Vagina (tissue), 2 donors: ENCODE data around the gene SERPINF2. TPM values are rescaled to one million over a fixed set of nuclear protein-coding genes. Genes with fewer than 3 reads are reported as not detected.
A peak's percentile ranks its signal among the peaks of the same experiment; 100 is the strongest.

Experiments
- DNase-seq, 2 donors: peaks; one replicate each; pipeline ENCODE4 v3.0.0-alpha.2; 2017; ENCODE audit errors: extremely low spot score in 2 of 2
- H3K27ac ChIP-seq: fragments of 200-600 bp; sonication (generic); one replicate; pipeline ENCODE4 v1.5.1; 2019
- H3K27me3 ChIP-seq: fragments of 200-600 bp; sonication (generic); one replicate; pipeline ENCODE4 v1.5.1; 2019
- H3K36me3 ChIP-seq, 2 donors: fragments of 200-600 bp; sonication (generic); one replicate each; pipeline ENCODE4 v1.5.1; 2017 to 2019
- H3K4me1 ChIP-seq: fragments of 200-600 bp; sonication (generic); one replicate; pipeline ENCODE4 v1.5.1; 2019
- H3K4me3 ChIP-seq, 2 donors: fragments of 200-600 bp; sonication (generic); 1 replicate in 1 of 2; 2 replicates in 1 of 2; pipeline ENCODE4 v1.5.1; 2016 to 2019
- H3K9me3 ChIP-seq: fragments of 200-600 bp; sonication (generic); one replicate; pipeline ENCODE4 v1.5.1; 2019
- POLR2A ChIP-seq, 2 donors: fragments of 450-650 bp; IDR thresholded peaks; one replicate each; pipeline ENCODE4 v1.6.1; 2017; ENCODE audit warnings: antibody characterized with exemption in 2 of 2, mild to moderate bottlenecking in 2 of 2, moderate library complexity in 2 of 2
- POLR2AphosphoS5 ChIP-seq, 2 donors: sonication (generic); formaldehyde crosslinking; IDR thresholded peaks; one replicate each; pipeline ENCODE4 v1.9.0; 2017; ENCODE audit warnings: antibody characterized with exemption in 2 of 2, mild to moderate bottlenecking in 2 of 2, low read depth in 1 of 2; ENCODE audit not compliant: insufficient read depth in 1 of 2
- intact Hi-C: fragments of 100-400 bp; cut with DNase I; formaldehyde crosslinking; loops from one replicate; pipeline ENCODE4 v1.15.1; 2023
- total RNA-seq: library from RNA; depleted of rRNA; stranded (reverse); fragments of >200 nt; gene quantifications from one replicate; pipeline ENCODE4 v1.2.3, GENCODE V29; 2016
- TF ChIP-seq, protein P1 (sequence below), 3 experiments: fragments of 450-650 bp in 2 of 3; fragments of 200-600 bp in 1 of 3; sonication (generic) in 1 of 3; IDR thresholded peaks; one replicate each; pipeline ENCODE4 v1.5.1; 2017 to 2019; ENCODE audit warnings: antibody characterized with exemption in 3 of 3, mild to moderate bottlenecking in 2 of 3, moderate library complexity in 2 of 3

Gene SERPINF2
- total RNA-seq, 1 donor from 2014 or later = 23.8 TPM

DNA sequence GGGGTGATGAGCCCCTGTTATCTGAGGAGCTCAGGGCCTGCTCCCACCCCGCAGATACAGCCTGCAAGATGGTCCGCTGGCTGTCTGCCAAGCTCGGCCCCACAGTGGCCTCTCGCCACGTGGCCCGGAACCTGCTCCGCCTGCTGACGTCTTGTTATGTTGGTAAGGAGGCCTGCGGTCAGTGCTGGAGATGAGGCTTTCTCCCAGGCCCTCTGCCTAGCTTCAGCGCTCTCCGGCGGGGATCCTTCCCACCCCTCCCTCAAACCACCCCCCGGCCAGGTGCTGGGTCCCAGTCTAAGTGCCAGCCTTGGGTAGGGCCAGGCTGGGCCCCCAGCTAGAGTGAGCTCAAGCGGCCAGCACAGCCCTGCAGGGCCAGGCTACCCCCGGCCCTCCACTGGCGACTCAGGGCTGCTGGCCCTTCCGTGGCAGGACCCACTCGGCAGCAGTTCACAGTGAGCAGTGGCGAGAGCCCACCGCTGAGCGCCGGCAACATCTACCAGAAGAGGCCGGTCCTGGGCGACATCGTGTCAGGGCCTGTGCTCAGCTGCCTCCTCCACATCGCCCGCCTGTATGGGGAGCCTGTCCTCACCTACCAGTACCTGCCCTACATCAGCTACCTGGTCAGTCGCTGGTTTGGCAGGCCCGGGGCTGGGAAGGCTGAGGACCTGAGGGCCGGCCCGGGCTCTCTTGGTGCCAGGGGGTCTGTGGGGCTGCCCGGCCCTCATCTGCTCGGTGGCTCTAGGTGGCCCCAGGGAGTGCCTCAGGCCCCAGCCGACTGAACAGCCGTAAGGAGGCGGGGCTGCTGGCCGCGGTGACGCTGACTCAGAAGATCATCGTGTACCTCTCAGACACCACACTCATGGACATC, 12.1 kb upstream of the SERPINF2 start:
- Histone ChIP-seq H3K4me1 (peaks cover 61% of the 10 kb centered on the region), H3K4me3 (peak overlapping the region; percentile 32), H3K36me3 (peaks cover 0 to 42% of the 10 kb centered on the region in 2 donors), H3K27ac (peak overlapping the region; percentile 98), H3K27me3 (no peaks in the 10 kb centered on the region), H3K9me3 (no peaks in the 10 kb centered on the region)
- DNase-seq = peak in 1 of 2 donors; percentile 97
- intact Hi-C loops = no loop called here
- peak in 1 of 2 donors; percentile 44 for TF ChIP-seq POLR2A (IDR thresholded peaks at IDR 0.05)
- peak in 1 of 2 donors; percentile 73 for TF ChIP-seq POLR2AphosphoS5 (IDR thresholded peaks at IDR 0.05; ENCODE audit: insufficient read depth in 1 of 2, low read depth in 1 of 2)
- TF ChIP-seq, protein P1, sequence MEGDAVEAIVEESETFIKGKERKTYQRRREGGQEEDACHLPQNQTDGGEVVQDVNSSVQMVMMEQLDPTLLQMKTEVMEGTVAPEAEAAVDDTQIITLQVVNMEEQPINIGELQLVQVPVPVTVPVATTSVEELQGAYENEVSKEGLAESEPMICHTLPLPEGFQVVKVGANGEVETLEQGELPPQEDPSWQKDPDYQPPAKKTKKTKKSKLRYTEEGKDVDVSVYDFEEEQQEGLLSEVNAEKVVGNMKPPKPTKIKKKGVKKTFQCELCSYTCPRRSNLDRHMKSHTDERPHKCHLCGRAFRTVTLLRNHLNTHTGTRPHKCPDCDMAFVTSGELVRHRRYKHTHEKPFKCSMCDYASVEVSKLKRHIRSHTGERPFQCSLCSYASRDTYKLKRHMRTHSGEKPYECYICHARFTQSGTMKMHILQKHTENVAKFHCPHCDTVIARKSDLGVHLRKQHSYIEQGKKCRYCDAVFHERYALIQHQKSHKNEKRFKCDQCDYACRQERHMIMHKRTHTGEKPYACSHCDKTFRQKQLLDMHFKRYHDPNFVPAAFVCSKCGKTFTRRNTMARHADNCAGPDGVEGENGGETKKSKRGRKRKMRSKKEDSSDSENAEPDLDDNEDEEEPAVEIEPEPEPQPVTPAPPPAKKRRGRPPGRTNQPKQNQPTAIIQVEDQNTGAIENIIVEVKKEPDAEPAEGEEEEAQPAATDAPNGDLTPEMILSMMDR (IDR thresholded peaks at IDR 0.05) = no peak

DNA sequence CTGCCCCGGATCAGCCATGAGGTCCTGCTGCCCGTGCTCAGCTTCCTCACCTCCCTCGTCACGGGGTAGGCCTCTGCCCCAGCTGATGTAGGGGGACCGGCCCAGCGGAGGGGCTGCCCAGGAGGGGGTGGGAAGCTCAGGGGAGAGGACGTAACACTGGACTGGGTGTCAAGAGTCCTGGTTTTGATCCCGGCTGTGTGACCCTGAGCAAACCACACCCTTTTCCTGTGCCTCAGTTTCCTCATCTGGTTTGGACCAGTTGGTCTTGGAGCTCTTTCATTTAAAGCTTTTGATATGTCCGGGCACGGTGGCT, 11.5 kb upstream of the SERPINF2 start:
- no peaks in the 10 kb centered on the region for H3K27me3 ChIP-seq
- DNase-seq = no peak
- intact Hi-C loops = no loop called here
- TF ChIP-seq POLR2AphosphoS5 (IDR thresholded peaks at IDR 0.05; ENCODE audit: insufficient read depth in 1 of 2, low read depth in 1 of 2) = peak in 1 of 2 donors; percentile 88
- TF ChIP-seq POLR2A (IDR thresholded peaks at IDR 0.05) = peak in 1 of 2 donors; percentile 28
- TF ChIP-seq, protein P1 (IDR thresholded peaks at IDR 0.05) = no peak
- peaks cover 0 to 37% of the 10 kb centered on the region in 2 donors for H3K36me3 ChIP-seq
- no peaks in the 10 kb centered on the region for H3K9me3 ChIP-seq
- peaks cover 61% of the 10 kb centered on the region for H3K4me1 ChIP-seq
- peak overlapping the region; percentile 98 for H3K27ac ChIP-seq
- peak overlapping the region; percentile 32 for H3K4me3 ChIP-seq

DNA sequence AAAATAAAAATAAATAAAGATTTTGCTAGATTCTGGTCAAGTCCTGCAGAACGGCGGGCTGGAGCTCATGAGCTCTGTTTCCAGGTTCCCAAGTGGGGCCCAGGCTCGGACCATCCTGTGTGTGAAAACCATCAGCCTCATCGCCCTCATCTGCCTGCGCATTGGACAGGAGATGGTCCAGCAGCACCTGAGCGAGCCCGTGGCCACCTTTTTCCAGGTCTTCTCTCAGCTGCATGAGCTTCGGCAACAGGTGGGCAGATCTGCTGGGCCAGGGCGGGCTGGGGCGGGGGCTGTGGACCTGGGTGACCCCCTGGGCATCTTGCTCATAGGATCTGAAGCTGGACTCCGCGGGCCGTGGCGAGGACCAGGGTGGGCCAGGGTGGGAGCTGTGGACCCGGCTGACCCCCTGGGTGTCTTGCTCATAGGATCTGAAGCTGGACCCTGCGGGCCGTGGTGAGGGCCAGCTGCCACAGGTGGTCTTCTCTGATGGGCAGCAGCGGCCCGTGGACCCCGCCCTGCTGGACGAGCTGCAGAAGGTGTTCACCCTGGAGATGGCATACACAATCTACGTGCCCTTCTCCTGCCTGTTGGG, 10.3 kb upstream of the SERPINF2 start:
- no peak overlapping the region for H3K4me3 ChIP-seq
- H3K36me3 ChIP-seq = peaks cover 0 to 25% of the 10 kb centered on the region in 2 donors
- no peak for DNase-seq
- intact Hi-C loops = no loop called here
- no peaks in the 10 kb centered on the region for H3K9me3 ChIP-seq
- peaks cover 61% of the 10 kb centered on the region for H3K4me1 ChIP-seq
- H3K27me3 ChIP-seq = no peaks in the 10 kb centered on the region
- peak overlapping the region; percentile 20 for H3K27ac ChIP-seq
- TF ChIP-seq, protein P1 (IDR thresholded peaks at IDR 0.05) = no peak
- TF ChIP-seq POLR2A (IDR thresholded peaks at IDR 0.05) (no peak), POLR2AphosphoS5 (IDR thresholded peaks at IDR 0.05; ENCODE audit: insufficient read depth in 1 of 2, low read depth in 1 of 2) (no peak)

DNA sequence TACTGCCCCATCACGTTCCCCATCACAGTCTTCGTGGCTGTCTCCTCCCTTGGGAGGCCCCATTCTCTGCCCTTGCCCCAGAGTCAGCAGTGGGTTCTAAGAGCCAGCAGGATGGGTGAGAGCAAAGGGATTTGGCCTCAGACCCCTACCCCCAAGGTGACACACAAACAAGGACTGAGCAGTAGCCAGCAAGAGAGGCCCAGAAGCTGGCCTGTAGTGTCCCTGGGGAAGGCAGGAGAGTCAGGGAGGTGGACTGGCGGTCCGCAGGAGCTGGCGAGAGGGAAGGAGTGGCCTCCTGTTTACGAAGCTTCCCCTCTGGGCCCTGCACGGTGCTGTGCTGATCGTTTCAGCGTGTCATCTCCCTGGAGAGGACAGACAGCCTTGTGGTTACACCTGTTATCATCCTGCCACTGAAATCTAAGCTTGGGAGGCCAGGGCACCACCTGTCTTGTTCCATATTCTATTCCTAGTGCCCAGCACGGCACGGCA, 9.8 kb upstream of the SERPINF2 start:
- Histone ChIP-seq H3K9me3 (no peaks in the 10 kb centered on the region), H3K27ac (peak overlapping the region; percentile 20), H3K4me1 (peaks cover 62% of the 10 kb centered on the region), H3K27me3 (no peaks in the 10 kb centered on the region), H3K36me3 (peaks cover 0 to 22% of the 10 kb centered on the region in 2 donors), H3K4me3 (no peak overlapping the region)
- TF ChIP-seq POLR2A (IDR thresholded peaks at IDR 0.05) (no peak), POLR2AphosphoS5 (IDR thresholded peaks at IDR 0.05; ENCODE audit: insufficient read depth in 1 of 2, low read depth in 1 of 2) (no peak)
- TF ChIP-seq, protein P1 (IDR thresholded peaks at IDR 0.05) = no peak
- intact Hi-C loops = no loop called here
- no peak for DNase-seq
